Erythroblast (primary cell): ENCODE results near the gene JADE2.

Experiments used
- DNase-seq, 2 experiments: peaks; one replicate each; lab custom pipeline; 2025; lab: John Stamatoyannopoulos, UW
- GATA1 ChIP-seq: IDR thresholded peaks from 2 replicates; pipeline ENCODE4 v1.6.1; 2011; ENCODE audit warnings: low read depth, mild to moderate bottlenecking, control low read depth, low read length, moderate library complexity
- POLR2A ChIP-seq: IDR thresholded peaks from 2 replicates; pipeline ENCODE4 v1.6.1; 2011; ENCODE audit warnings: mild to moderate bottlenecking, low read length

Gene JADE2

DNA sequence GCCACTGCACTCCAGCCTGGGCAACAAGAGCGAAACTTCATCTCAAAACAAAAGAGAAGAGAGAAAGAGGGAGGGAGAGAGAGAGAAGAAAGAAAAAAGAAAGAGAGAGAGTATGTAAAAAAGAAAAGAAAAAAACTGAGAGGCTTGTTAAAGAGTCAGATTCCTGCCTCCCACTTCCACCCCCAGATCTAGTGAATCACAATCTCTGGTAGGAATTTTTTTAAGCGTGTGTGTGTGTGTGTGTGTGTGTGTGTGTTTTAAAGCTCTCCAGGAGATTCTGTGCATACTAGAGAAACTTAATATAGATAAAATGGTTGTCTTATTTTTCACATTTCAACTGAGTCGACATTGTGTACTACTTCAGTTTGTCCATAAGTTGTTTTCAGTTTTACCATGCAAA lies 75.1 kb downstream of the JADE2 start:
- DNase-seq: no peak
- TF ChIP-seq POLR2A (no peak), GATA1 (no peak)

GRCh38 chr5:134603059-134603458 lies 77.6 kb downstream of the JADE2 start:
- no peak for TF ChIP-seq GATA1
- no peak for TF ChIP-seq POLR2A
- no peak for DNase-seq

DNA sequence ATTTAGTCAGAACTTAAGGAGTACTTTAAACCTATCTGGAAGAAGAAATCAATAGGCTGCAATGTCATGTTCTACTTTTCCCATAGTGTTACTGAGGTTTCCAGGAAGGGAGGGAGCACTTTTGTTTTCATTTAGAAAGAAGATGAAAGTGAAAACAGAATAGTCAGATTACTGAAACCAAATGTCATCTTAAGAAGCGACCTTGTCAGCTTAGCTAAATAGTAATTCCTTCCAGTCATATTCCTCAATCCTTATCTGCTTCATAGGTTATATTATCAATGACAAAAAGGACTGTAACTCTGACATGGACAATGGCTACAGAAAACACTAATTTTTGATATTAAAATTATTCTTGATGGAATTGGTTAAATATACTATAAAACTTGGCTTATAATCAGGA lies 79.4 kb downstream of the JADE2 start:
- DNase-seq: peak in 1 of 2 experiments; percentile 14
- TF ChIP-seq POLR2A (no peak), GATA1 (no peak)

DNA sequence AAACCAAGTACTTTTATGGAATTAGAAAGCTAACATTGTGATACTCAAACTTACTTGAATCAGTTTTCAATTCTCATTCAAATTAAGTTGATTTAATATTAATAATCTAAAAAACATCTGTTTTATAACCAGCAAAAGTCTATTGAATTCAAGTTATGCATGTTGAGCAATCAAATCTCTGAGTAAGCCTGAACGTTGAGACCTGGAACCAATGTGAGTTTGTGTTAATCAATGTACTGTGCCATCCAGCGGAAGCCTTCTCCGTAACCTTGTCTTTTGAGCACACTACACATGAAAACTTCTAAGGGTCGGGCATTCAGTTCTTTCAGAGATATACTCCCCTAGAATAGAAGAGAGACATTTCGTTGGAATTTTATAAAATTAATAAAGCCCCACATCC lies 81.3 kb downstream of the JADE2 start:
- no peak for DNase-seq
- TF ChIP-seq POLR2A (no peak), GATA1 (no peak)

GRCh38 chr5:134608555-134608954 lies 83.1 kb downstream of the JADE2 start:
- DNase-seq: peak in 1 of 2 experiments; percentile 41
- TF ChIP-seq GATA1 (no peak), POLR2A (no peak)

DNA sequence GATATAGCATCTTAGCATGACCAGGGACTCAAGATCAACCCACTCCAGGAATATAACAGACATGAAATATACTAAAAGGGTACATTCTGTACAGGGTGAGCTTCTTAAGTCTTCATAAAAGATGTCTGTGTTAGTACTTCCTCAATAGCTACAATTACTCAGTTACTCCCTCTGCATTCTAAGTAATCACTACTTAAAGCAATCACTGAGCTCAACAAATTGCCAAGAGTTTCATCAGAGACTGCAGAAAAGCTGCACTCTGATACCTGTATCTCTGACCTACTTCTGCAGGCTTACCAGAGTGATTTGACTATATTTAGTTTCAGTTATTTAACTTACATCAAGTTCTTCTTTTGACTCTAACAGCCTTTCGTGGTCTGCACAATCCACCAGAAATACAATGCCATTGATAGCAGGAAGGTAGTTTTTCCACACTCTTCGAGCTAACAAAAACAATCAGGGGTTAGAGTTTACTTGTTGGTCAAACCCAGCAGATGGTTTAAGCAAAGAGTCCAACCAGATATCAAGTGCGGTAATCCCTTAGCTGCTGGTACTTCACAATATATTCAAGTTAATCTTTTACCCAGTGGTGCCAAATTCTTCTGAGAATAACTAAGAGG lies 83.9 kb downstream of the JADE2 start:
- peak; percentile 43 to 74 for DNase-seq
- no peak for TF ChIP-seq POLR2A
- TF ChIP-seq GATA1: no peak

- TF ChIP-seq POLR2A (no peak), GATA1 (no peak)
- no peak for DNase-seq
These were observed 85.3 kb downstream of the JADE2 start for GRCh38 chr5:134610725-134611124.

DNA sequence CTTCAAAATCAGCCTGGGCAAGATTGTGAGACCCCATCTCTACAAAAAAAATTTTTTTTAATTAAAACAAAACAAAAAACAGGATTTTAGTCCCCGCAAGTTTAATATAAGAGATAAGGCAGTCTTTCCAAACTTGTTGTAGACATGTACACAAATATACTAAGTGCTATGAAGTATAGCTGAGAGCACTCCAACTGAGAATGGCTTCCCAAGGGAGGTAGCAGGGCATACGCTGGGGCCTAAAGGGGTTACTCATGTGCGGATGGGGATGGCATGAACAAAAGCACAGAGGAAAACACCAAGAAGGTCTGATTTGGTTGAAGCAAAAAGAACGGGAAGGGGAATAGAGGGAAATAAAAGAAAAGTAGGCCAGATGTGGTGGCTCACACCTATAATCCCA lies 86.0 kb downstream of the JADE2 start:
- no peak for TF ChIP-seq GATA1
- TF ChIP-seq POLR2A: no peak
- no peak for DNase-seq

- DNase-seq: no peak
- TF ChIP-seq GATA1 (no peak), POLR2A (no peak)
These were observed 89.1 kb downstream of the JADE2 start for GRCh38 chr5:134614450-134615085.

- TF ChIP-seq POLR2A: no peak
- no peak for TF ChIP-seq GATA1
These were observed 95.2 kb downstream of the JADE2 start for GRCh38 chr5:134620634-134621033.

DNA sequence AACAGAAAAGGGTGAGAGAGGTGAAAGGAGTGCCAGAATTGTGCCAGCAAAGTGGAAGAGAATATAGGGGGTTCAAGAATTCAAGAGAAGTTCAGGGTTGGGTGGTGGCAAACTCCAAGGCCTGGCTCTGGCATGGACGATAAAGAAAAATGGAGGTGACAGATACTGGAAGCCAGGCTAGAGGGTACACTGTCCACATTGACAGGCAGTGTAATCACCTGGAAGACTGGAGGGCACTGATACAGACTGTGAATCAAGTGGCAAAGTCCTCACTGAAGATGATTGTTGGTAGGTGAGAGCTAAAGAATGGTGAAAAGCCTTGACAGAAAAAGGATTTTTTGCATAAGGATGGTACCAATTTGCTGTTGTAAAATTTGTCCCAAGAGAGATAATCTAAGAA lies 100.1 kb downstream of the JADE2 start:
- TF ChIP-seq POLR2A (no peak), GATA1 (no peak)
- DNase-seq: no peak

More at GRCh38 chr5:134620634-134621033, 95.2 kb downstream of the JADE2 start:
- DNase-seq: no peak

DNA sequence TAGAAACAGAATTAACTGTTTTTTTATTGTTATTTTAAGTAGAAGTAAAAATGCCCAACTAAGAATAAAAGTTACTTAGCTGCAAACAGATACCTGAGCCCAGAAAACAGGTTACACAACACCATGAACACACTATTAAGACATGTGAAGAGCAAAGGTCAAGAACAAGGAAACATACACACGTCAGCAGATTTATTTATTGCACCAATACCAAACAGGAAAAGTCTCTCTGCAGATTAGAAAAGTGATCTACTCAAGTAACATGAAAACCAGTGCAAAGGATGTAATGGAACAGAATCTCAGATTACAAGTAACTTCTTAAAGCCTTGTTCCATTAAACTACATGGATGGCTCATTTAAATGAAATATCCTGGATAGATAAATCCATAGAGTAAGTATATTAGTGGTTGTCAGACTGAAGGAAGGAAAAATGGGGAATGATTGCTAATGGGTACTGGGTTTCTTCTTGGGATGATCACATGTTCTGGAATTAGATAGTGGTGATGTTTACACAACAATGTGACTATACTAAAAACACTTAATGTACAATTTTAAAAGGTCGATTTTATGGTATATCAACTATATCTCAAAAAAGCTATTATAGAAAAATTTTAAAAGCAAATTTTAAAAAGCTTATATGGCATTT lies 101.0 kb downstream of the JADE2 start:
- peak in 1 of 2 experiments; percentile 16 for DNase-seq
- no peak for TF ChIP-seq GATA1
- TF ChIP-seq POLR2A: no peak
